ENCODE results near the gene KCNJ6.

DNA sequence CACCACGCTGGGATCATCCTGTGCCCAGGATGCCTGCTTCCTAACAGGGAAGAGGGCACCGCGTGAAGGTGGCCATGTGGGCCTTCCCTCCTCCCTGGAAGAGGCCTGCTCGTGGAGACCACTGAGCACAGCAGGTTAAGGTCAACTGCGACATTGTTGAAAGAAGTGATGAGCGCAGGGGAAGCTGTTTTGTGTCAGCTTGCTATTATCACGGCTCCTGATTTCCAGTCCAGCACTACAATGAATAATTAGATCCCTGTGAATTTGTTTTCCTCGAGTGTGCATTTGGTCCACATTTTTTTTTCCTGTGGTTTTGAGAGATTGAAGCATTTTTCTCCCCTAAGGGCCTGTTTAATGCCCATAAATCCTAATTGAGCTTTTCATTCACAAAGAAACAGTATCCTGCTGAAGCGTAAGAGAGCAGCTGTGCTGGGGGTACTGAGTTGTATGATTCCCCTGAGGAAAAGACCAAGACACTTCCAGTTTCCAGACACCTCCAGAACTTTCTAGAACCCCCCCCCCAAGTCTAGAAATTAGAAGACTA lies 204.9 kb downstream of the KCNJ6 start:
- TF ChIP-seq, protein P1, sequence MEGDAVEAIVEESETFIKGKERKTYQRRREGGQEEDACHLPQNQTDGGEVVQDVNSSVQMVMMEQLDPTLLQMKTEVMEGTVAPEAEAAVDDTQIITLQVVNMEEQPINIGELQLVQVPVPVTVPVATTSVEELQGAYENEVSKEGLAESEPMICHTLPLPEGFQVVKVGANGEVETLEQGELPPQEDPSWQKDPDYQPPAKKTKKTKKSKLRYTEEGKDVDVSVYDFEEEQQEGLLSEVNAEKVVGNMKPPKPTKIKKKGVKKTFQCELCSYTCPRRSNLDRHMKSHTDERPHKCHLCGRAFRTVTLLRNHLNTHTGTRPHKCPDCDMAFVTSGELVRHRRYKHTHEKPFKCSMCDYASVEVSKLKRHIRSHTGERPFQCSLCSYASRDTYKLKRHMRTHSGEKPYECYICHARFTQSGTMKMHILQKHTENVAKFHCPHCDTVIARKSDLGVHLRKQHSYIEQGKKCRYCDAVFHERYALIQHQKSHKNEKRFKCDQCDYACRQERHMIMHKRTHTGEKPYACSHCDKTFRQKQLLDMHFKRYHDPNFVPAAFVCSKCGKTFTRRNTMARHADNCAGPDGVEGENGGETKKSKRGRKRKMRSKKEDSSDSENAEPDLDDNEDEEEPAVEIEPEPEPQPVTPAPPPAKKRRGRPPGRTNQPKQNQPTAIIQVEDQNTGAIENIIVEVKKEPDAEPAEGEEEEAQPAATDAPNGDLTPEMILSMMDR (IDR thresholded peaks at IDR 0.05; ENCODE audit: low read length), result no peak
- TF ChIP-seq EZH2 (IDR thresholded peaks at IDR 0.05; ENCODE audit: borderline replicate concordance, low read length), result no peak
